Endothelial cell (in vitro differentiated cells): ENCODE results near the gene MT3. TPM values are rescaled to one million over a fixed set of nuclear protein-coding genes. Genes with fewer than 3 reads are reported as not detected.

ENCODE experiments used
- DNase-seq: peaks from one replicate; pipeline ENCODE4 v3.0.0; 2021; ENCODE audit warnings: low spot score
- H3K27ac Mint-ChIP-seq: one replicate; pipeline ENCODE4 v1.8.0; 2021; ENCODE audit warnings: mixed read lengths, inconsistent platforms; ENCODE audit not compliant: unreplicated experiment
- H3K27me3 Mint-ChIP-seq: one replicate; pipeline ENCODE4 v1.8.0; 2021; ENCODE audit warnings: mild to moderate bottlenecking, moderate library complexity, mixed read lengths, inconsistent platforms; ENCODE audit not compliant: unreplicated experiment
- H3K36me3 Mint-ChIP-seq: one replicate; pipeline ENCODE4 v1.8.0; 2021; ENCODE audit warnings: mild to moderate bottlenecking, low read depth, mixed read lengths, inconsistent platforms; ENCODE audit not compliant: unreplicated experiment
- H3K4me1 Mint-ChIP-seq: one replicate; pipeline ENCODE4 v1.8.0; 2021; ENCODE audit warnings: mild to moderate bottlenecking, mixed read lengths, inconsistent platforms; ENCODE audit not compliant: unreplicated experiment
- H3K4me3 Mint-ChIP-seq: one replicate; pipeline ENCODE4 v1.8.0; 2021; ENCODE audit warnings: mild to moderate bottlenecking, mixed read lengths, inconsistent platforms; ENCODE audit not compliant: unreplicated experiment
- H3K9me3 Mint-ChIP-seq: one replicate; pipeline ENCODE4 v1.8.0; 2021; ENCODE audit warnings: mixed read lengths, inconsistent platforms; ENCODE audit not compliant: unreplicated experiment
- CTCF ChIP-seq: fragments of 200-600 bp; sonication (generic); IDR thresholded peaks from one replicate; pipeline ENCODE4 v1.5.0; 2021; ENCODE audit warnings: antibody characterized with exemption; ENCODE audit not compliant: unreplicated experiment
- total RNA-seq: library from RNA; stranded (reverse); fragmentation: NEBNext Ultra II Directional; extraction: Animal tissue kit (Norgen Biotek cat#: 25700); gene quantifications from one replicate; pipeline ENCODE4 v1.2.1, GENCODE V29; 2021; ENCODE audit not compliant: unreplicated experiment

Gene MT3
- total RNA-seq, 1 donor from 2014 or later = not detected

GRCh38 chr16:56625140-56625942, 36.0 kb downstream of the MT3 start, which contains the start of gene MT1E:
Gene MT1E, plus strand, starts transcription at chr16:56625781. Its CDS starts 71 bp downstream, at chr16:56625852.
- peaks cover 20% of the 10 kb centered on the region for H3K27me3 Mint-ChIP-seq
- no peak for TF ChIP-seq CTCF
- H3K27ac Mint-ChIP-seq = no peak within 1 kb of the TSS
- H3K4me1 Mint-ChIP-seq = peaks cover 5% of the 10 kb centered on the region
- H3K36me3 Mint-ChIP-seq = no peaks in the 10 kb centered on the region
- no peak for DNase-seq
- H3K9me3 Mint-ChIP-seq = no peaks in the 10 kb centered on the region
- peak within 1 kb of the TSS; percentile 73 for H3K4me3 Mint-ChIP-seq

GRCh38 chr16:56625943-56626654, 36.8 kb downstream of the MT3 start:
- H3K27me3 Mint-ChIP-seq = peaks cover 24% of the 10 kb centered on the region
- no peaks in the 10 kb centered on the region for H3K9me3 Mint-ChIP-seq
- peaks cover 5% of the 10 kb centered on the region for H3K4me1 Mint-ChIP-seq
- H3K27ac Mint-ChIP-seq = no peak overlapping the region
- no peak for TF ChIP-seq CTCF
- DNase-seq = no peak
- no peaks in the 10 kb centered on the region for H3K36me3 Mint-ChIP-seq
- H3K4me3 Mint-ChIP-seq = peak overlapping the region; percentile 53

GRCh38 chr16:56626685-56627084, 37.4 kb downstream of the MT3 start:
- Mint-ChIP-seq H3K27ac (no peak overlapping the region), H3K4me3 (no peak overlapping the region)
- TF ChIP-seq CTCF = no peak

GRCh38 chr16:56628486-56629350, 39.4 kb downstream of the MT3 start:
- no peaks in the 10 kb centered on the region for H3K36me3 Mint-ChIP-seq
- H3K4me1 Mint-ChIP-seq = peaks cover 9% of the 10 kb centered on the region
- H3K27ac Mint-ChIP-seq = no peak overlapping the region
- peaks cover 27% of the 10 kb centered on the region for H3K27me3 Mint-ChIP-seq
- no peaks in the 10 kb centered on the region for H3K9me3 Mint-ChIP-seq
- no peak for TF ChIP-seq CTCF
- no peak for DNase-seq
- H3K4me3 Mint-ChIP-seq = no peak overlapping the region

More at GRCh38 chr16:56626685-56627084, 37.4 kb downstream of the MT3 start:
- Mint-ChIP-seq H3K27me3 (peaks cover 27% of the 10 kb centered on the region), H3K36me3 (no peaks in the 10 kb centered on the region), H3K9me3 (no peaks in the 10 kb centered on the region), H3K4me1 (peaks cover 5% of the 10 kb centered on the region)
- DNase-seq = no peak
